Measurements from ENCODE around the gene ARPP21.

Gene ARPP21

GRCh38 chr3:35641920-35642527 lies 2.7 kb downstream of the ARPP21 start:
- ChIA-PET CTCF (no interaction called here), POLR2A (ENCODE audit: low non-redundant PET) (no interaction called here)
- H3K27ac ChIP-seq = no peak overlapping the region
- TF ChIP-seq CTCF (conservative IDR thresholded peaks at IDR 0.05; ENCODE audit: low read depth) = no peak
- DNase-seq (ENCODE audit: low spot score) = no peak

GRCh38 chr3:35643495-35643894 lies 4.2 kb downstream of the ARPP21 start:
- CTCF ChIA-PET = no interaction called here
- no peak for DNase-seq (ENCODE audit: low spot score)
- H3K27ac ChIP-seq = no peak overlapping the region
- no peak for TF ChIP-seq CTCF (conservative IDR thresholded peaks at IDR 0.05; ENCODE audit: low read depth)
- POLR2A ChIA-PET (ENCODE audit: low non-redundant PET) = no interaction called here

- ChIA-PET CTCF (no interaction called here), POLR2A (ENCODE audit: low non-redundant PET) (no interaction called here)
- DNase-seq (ENCODE audit: low spot score) = no peak
- no peak for TF ChIP-seq CTCF (conservative IDR thresholded peaks at IDR 0.05; ENCODE audit: low read depth)
- H3K27ac ChIP-seq = no peak overlapping the region
These were observed 5.1 kb downstream of the ARPP21 start for GRCh38 chr3:35644451-35644850.

- CTCF ChIA-PET = no interaction called here
- H3K27ac ChIP-seq = no peak overlapping the region
- DNase-seq (ENCODE audit: low spot score) = no peak
- POLR2A ChIA-PET (ENCODE audit: low non-redundant PET) = no interaction called here
- no peak for TF ChIP-seq CTCF (conservative IDR thresholded peaks at IDR 0.05; ENCODE audit: low read depth)
These were observed 5.9 kb downstream of the ARPP21 start for GRCh38 chr3:35645189-35645588.

GRCh38 chr3:35646081-35646480 lies 6.8 kb downstream of the ARPP21 start:
- CTCF ChIA-PET = no interaction called here
- TF ChIP-seq CTCF (conservative IDR thresholded peaks at IDR 0.05; ENCODE audit: low read depth) = no peak
- H3K27ac ChIP-seq = no peak overlapping the region
- POLR2A ChIA-PET (ENCODE audit: low non-redundant PET) = no interaction called here
- no peak for DNase-seq (ENCODE audit: low spot score)

GRCh38 chr3:35647461-35647860 lies 8.1 kb downstream of the ARPP21 start:
- no peak for DNase-seq (ENCODE audit: low spot score)
- H3K27ac ChIP-seq = no peak overlapping the region
- ChIA-PET POLR2A (ENCODE audit: low non-redundant PET) (no interaction called here), CTCF (no interaction called here)
- TF ChIP-seq CTCF (conservative IDR thresholded peaks at IDR 0.05; ENCODE audit: low read depth) = no peak

- ChIA-PET CTCF (no interaction called here), POLR2A (ENCODE audit: low non-redundant PET) (no interaction called here)
- no peak overlapping the region for H3K27ac ChIP-seq
- TF ChIP-seq CTCF (conservative IDR thresholded peaks at IDR 0.05; ENCODE audit: low read depth) = no peak
- no peak for DNase-seq (ENCODE audit: low spot score)
These were observed 9.0 kb downstream of the ARPP21 start for GRCh38 chr3:35648347-35648746.

Measured in RWPE1 (cell line).